GM23338 (cell line): Measurements from ENCODE around the gene SLC35F1. TPM values are rescaled to one million over a fixed set of nuclear protein-coding genes. Genes with fewer than 3 reads are reported as not detected.

Experiments used
- ATAC-seq: fragments of 200-7000 bp; cut with Tn5 transposase; 3 replicates; pipeline ENCODE4 v1.9.1; 2020
- DNase-seq: peaks from one replicate; pipeline ENCODE4 v3.0.0-alpha.2; 2015; ENCODE audit warnings: low spot score
- H2AFZ ChIP-seq: fragments of 200-600 bp; sonication (generic); 2 replicates; pipeline ENCODE4 v1.8.0; 2016; ENCODE audit warnings: antibody characterized with exemption, mild to moderate bottlenecking, moderate library complexity
- H3F3A ChIP-seq: fragments of 200-600 bp; sonication (generic); replicated peaks from 2 replicates; pipeline ENCODE4 v1.8.0; 2017; ENCODE audit warnings: antibody characterized with exemption, mixed run types, low read depth
- H3K27ac ChIP-seq: fragments of 200-600 bp; sonication (generic); 2 replicates; pipeline ENCODE4 v1.6.1; 2016; ENCODE audit warnings: low read depth
- H3K27me3 ChIP-seq: fragments of 200-600 bp; sonication (generic); 2 replicates; pipeline ENCODE4 v1.8.0; 2016; ENCODE audit warnings: mild to moderate bottlenecking, mixed run types, moderate library complexity; ENCODE audit not compliant: insufficient read depth
- H3K36me3 ChIP-seq: fragments of 200-600 bp; sonication (generic); 2 replicates; pipeline ENCODE4 v1.8.0; 2016; ENCODE audit warnings: mild to moderate bottlenecking; ENCODE audit not compliant: insufficient read depth
- H3K4me1 ChIP-seq: fragments of 200-600 bp; sonication (generic); 2 replicates; pipeline ENCODE4 v1.8.0; 2016; ENCODE audit warnings: mild to moderate bottlenecking, moderate library complexity; ENCODE audit not compliant: insufficient read depth
- H3K4me2 ChIP-seq: fragments of 200-600 bp; sonication (generic); 2 replicates; pipeline ENCODE4 v1.7.1; 2017; ENCODE audit warnings: mixed run types
- H3K4me3 ChIP-seq: fragments of 200-600 bp; sonication (generic); 2 replicates; pipeline ENCODE4 v1.6.1; 2016; ENCODE audit warnings: mixed run types
- H3K79me2 ChIP-seq: fragments of 200-600 bp; sonication (generic); replicated peaks from 2 replicates; pipeline ENCODE4 v1.8.0; 2017; ENCODE audit warnings: mild to moderate bottlenecking; ENCODE audit not compliant: insufficient read depth
- H3K9me2 ChIP-seq: fragments of 200-600 bp; sonication (generic); 2 replicates; pipeline ENCODE4 v1.8.0; 2017; ENCODE audit not compliant: insufficient read depth
- H4K20me1 ChIP-seq: fragments of 200-600 bp; sonication (generic); replicated peaks from 2 replicates; pipeline ENCODE4 v1.8.0; 2017; ENCODE audit warnings: mild to moderate bottlenecking; ENCODE audit not compliant: insufficient read depth
- H3K27ac Mint-ChIP-seq: 2 replicates; pipeline ENCODE4 v1.8.0; 2020; ENCODE audit warnings: inconsistent platforms, mild to moderate bottlenecking, moderate library complexity, mixed read lengths
- H3K27me3 Mint-ChIP-seq: 3 replicates; pipeline ENCODE4 v1.8.0; 2022; ENCODE audit warnings: low read depth, mild to moderate bottlenecking, moderate library complexity, mixed read lengths, inconsistent platforms; ENCODE audit not compliant: insufficient read depth, poor library complexity
- H3K36me3 Mint-ChIP-seq: 3 replicates; pipeline ENCODE4 v1.8.0; 2021; ENCODE audit warnings: low read depth, mild to moderate bottlenecking, inconsistent platforms, moderate library complexity, mixed read lengths
- H3K4me1 Mint-ChIP-seq: 3 replicates; pipeline ENCODE4 v1.8.0; 2020; ENCODE audit warnings: mild to moderate bottlenecking, inconsistent platforms, mixed read lengths
- H3K4me3 Mint-ChIP-seq: 3 replicates; pipeline ENCODE4 v1.8.0; 2021; ENCODE audit warnings: moderate library complexity, mild to moderate bottlenecking, inconsistent platforms, mixed read lengths
- H3K9me3 Mint-ChIP-seq: 3 replicates; pipeline ENCODE4 v1.8.0; 2020; ENCODE audit warnings: moderate library complexity, mild to moderate bottlenecking, inconsistent platforms, mixed read lengths
- JUNB ChIP-seq: IDR thresholded peaks from one replicate; pipeline ENCODE4 v1.6.1; 2016; ENCODE audit warnings: antibody characterized with exemption; ENCODE audit not compliant: unreplicated experiment
- ZNF331 ChIP-seq: fragments of 250-450 bp; sonication (Bioruptor Pico); IDR thresholded peaks from 2 replicates; pipeline ENCODE4 v1.5.0; 2020; ENCODE audit warnings: low read depth, mild to moderate bottlenecking, moderate library complexity
- polyA plus RNA-seq: library from polyadenylated mRNA; unstranded; fragments of >200 nt; fragmentation: Nextera tagmentation; extraction: Ambion mirVana; gene quantifications from 2 replicates; pipeline ENCODE4 v1.2.1, GENCODE V29; 2016
- total RNA-seq: library from RNA; depleted of rRNA; stranded (reverse); fragments of >200 nt; shearing (Covaris generic); gene quantifications from 2 replicates; pipeline ENCODE4 v1.2.3, GENCODE V29; 2014
- TF ChIP-seq, protein P1 (sequence below): fragments of 250-450 bp; sonication (Bioruptor Pico); IDR thresholded peaks from 2 replicates; pipeline ENCODE4 v1.5.0; 2020; ENCODE audit warnings: mild to moderate bottlenecking, moderate library complexity
- TF ChIP-seq, protein P2 (sequence below): IDR thresholded peaks from one replicate; pipeline ENCODE4 v1.6.1; 2018; ENCODE audit warnings: antibody characterized with exemption; ENCODE audit not compliant: unreplicated experiment

SLC35F1 gene
- total and polyA plus RNA-seq, 2 experiments from 2014 or later: 3.0 to 10.3 TPM

DNA sequence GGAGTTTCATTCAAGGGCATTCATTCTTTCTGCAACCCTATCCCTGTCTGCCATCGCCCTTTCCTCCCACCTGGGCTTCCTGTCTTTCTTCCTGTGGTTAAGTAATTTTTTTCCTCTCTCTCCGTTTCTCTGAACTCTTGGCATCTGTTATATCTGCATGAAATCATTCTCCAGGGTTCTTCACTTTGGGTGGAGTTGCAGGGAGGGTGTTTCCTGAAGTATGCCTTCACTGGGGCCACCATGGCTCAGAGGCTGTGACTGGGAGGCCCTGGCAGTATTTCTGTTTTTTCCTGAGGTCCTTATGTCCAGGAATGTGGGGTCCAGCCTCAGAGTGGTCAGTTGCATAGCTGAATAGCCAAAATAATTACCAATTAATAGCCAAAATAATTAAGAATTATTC, 137.2 kb downstream of the SLC35F1 start (continued):
- no peak for TF ChIP-seq ZNF331 (CRISPR knock-in tag)

DNA sequence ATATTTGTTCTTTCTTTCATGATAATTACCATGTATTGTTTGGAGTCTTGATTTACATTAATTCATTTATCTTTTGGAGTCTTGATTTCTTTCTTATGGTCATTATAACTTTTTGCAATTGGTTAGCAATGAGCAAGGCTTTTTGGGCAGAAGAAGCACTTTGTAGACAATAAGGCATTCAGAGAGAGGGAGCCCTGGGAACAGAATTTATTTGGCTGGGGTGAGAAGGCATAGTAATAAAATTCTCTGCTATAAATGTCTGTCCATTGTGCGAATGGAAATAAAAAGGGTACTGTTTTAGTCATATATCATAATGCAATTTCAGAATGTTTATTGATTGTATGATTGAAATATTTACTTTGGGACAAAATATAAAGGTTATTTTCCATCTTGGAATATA, 147.0 kb downstream of the SLC35F1 start:
- Mint-ChIP-seq H3K27me3 (no peaks in the 10 kb centered on the region), H3K4me1 (no peaks in the 10 kb centered on the region; the same call in 2 of the 3 replicates)

DNA sequence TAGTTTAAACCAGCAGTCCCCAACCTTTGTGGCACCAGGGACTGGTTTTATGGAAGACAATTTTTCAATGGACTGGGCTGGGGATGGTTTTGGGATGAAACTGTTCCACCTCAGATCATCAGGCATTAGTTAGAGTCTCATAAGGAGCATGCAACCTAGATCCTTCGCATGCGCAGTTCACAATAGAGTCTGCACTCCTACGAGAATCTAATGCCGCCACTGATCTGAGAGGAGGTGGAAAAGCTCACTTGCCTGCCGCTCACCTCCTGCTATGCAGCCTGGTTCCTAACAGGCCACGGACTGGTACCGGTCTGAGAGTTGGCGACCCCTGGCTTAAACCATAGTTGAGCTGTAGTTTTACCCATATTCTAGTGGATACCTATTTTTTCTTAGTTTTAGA, 154.6 kb downstream of the SLC35F1 start:
- no peak overlapping the region for H3K4me3 ChIP-seq
- no peaks in the 10 kb centered on the region for H3K79me2 ChIP-seq
- no peak overlapping the region for H3K27ac ChIP-seq
- DNase-seq (no peak), ATAC-seq (no peak)
- H3K4me1 ChIP-seq: no peaks in the 10 kb centered on the region
- H3K4me1 Mint-ChIP-seq: no peaks in the 10 kb centered on the region
- peaks cover 4% of the 10 kb centered on the region; the same call in 1 of the 3 replicates for H3K36me3 Mint-ChIP-seq
- no peak overlapping the region for H3K4me3 Mint-ChIP-seq
- no peaks in the 10 kb centered on the region for H3K36me3 ChIP-seq
- H2AFZ ChIP-seq: no peak overlapping the region
- H3K27me3 Mint-ChIP-seq: no peaks in the 10 kb centered on the region
- no peak overlapping the region for H3K4me2 ChIP-seq
- no peaks in the 10 kb centered on the region for H3K27me3 ChIP-seq
- peaks cover 15% of the 10 kb centered on the region for H3K9me3 Mint-ChIP-seq
- no peaks in the 10 kb centered on the region for H3K9me2 ChIP-seq
- no peak overlapping the region for H3K27ac Mint-ChIP-seq
- no peaks in the 10 kb centered on the region for H3F3A ChIP-seq
- H4K20me1 ChIP-seq: no peaks in the 10 kb centered on the region
- TF ChIP-seq ZNF331 (CRISPR knock-in tag) (no peak), JUNB (no peak)
- TF ChIP-seq, protein P1, sequence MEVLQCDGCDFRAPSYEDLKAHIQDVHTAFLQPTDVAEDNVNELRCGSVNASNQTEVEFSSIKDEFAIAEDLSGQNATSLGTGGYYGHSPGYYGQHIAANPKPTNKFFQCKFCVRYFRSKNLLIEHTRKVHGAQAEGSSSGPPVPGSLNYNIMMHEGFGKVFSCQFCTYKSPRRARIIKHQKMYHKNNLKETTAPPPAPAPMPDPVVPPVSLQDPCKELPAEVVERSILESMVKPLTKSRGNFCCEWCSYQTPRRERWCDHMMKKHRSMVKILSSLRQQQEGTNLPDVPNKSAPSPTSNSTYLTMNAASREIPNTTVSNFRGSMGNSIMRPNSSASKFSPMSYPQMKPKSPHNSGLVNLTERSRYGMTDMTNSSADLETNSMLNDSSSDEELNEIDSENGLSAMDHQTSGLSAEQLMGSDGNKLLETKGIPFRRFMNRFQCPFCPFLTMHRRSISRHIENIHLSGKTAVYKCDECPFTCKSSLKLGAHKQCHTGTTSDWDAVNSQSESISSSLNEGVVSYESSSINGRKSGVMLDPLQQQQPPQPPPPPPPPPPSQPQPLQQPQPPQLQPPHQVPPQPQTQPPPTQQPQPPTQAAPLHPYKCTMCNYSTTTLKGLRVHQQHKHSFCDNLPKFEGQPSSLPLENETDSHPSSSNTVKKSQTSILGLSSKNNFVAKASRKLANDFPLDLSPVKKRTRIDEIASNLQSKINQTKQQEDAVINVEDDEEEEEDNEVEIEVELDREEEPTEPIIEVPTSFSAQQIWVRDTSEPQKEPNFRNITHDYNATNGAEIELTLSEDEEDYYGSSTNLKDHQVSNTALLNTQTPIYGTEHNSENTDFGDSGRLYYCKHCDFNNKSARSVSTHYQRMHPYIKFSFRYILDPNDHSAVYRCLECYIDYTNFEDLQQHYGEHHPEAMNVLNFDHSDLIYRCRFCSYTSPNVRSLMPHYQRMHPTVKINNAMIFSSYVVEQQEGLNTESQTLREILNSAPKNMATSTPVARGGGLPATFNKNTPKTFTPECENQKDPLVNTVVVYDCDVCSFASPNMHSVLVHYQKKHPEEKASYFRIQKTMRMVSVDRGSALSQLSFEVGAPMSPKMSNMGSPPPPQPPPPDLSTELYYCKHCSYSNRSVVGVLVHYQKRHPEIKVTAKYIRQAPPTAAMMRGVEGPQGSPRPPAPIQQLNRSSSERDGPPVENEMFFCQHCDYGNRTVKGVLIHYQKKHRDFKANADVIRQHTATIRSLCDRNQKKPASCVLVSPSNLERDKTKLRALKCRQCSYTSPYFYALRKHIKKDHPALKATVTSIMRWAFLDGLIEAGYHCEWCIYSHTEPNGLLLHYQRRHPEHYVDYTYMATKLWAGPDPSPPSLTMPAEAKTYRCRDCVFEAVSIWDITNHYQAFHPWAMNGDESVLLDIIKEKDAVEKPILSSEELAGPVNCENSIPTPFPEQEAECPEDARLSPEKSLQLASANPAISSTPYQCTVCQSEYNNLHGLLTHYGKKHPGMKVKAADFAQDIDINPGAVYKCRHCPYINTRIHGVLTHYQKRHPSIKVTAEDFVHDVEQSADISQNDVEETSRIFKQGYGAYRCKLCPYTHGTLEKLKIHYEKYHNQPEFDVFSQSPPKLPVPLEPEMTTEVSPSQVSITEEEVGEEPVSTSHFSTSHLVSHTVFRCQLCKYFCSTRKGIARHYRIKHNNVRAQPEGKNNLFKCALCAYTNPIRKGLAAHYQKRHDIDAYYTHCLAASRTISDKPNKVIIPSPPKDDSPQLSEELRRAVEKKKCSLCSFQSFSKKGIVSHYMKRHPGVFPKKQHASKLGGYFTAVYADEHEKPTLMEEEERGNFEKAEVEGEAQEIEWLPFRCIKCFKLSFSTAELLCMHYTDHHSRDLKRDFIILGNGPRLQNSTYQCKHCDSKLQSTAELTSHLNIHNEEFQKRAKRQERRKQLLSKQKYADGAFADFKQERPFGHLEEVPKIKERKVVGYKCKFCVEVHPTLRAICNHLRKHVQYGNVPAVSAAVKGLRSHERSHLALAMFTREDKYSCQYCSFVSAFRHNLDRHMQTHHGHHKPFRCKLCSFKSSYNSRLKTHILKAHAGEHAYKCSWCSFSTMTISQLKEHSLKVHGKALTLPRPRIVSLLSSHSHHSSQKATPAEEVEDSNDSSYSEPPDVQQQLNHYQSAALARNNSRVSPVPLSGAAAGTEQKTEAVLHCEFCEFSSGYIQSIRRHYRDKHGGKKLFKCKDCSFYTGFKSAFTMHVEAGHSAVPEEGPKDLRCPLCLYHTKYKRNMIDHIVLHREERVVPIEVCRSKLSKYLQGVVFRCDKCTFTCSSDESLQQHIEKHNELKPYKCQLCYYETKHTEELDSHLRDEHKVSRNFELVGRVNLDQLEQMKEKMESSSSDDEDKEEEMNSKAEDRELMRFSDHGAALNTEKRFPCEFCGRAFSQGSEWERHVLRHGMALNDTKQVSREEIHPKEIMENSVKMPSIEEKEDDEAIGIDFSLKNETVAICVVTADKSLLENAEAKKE (CRISPR knock-in tag): no peak
- TF ChIP-seq, protein P2, sequence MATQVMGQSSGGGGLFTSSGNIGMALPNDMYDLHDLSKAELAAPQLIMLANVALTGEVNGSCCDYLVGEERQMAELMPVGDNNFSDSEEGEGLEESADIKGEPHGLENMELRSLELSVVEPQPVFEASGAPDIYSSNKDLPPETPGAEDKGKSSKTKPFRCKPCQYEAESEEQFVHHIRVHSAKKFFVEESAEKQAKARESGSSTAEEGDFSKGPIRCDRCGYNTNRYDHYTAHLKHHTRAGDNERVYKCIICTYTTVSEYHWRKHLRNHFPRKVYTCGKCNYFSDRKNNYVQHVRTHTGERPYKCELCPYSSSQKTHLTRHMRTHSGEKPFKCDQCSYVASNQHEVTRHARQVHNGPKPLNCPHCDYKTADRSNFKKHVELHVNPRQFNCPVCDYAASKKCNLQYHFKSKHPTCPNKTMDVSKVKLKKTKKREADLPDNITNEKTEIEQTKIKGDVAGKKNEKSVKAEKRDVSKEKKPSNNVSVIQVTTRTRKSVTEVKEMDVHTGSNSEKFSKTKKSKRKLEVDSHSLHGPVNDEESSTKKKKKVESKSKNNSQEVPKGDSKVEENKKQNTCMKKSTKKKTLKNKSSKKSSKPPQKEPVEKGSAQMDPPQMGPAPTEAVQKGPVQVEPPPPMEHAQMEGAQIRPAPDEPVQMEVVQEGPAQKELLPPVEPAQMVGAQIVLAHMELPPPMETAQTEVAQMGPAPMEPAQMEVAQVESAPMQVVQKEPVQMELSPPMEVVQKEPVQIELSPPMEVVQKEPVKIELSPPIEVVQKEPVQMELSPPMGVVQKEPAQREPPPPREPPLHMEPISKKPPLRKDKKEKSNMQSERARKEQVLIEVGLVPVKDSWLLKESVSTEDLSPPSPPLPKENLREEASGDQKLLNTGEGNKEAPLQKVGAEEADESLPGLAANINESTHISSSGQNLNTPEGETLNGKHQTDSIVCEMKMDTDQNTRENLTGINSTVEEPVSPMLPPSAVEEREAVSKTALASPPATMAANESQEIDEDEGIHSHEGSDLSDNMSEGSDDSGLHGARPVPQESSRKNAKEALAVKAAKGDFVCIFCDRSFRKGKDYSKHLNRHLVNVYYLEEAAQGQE: no peak

More for the DNA sequence above, 147.0 kb downstream of the SLC35F1 start:
- ATAC-seq (no peak), DNase-seq (no peak)
- Mint-ChIP-seq H3K9me3 (no peaks in the 10 kb centered on the region), H3K36me3 (no peaks in the 10 kb centered on the region), H3K27ac (no peak overlapping the region), H3K4me3 (no peak overlapping the region)
- TF ChIP-seq, protein P2: no peak
- Histone ChIP-seq H3K79me2 (no peaks in the 10 kb centered on the region), H3K27ac (no peak overlapping the region), H3K9me2 (no peaks in the 10 kb centered on the region), H3K4me2 (no peak overlapping the region), H3K36me3 (no peaks in the 10 kb centered on the region), H3F3A (no peaks in the 10 kb centered on the region), H4K20me1 (no peaks in the 10 kb centered on the region), H3K4me3 (no peak overlapping the region), H3K4me1 (no peaks in the 10 kb centered on the region), H2AFZ (no peak overlapping the region), H3K27me3 (no peaks in the 10 kb centered on the region)
